Trophoblast cell (in vitro differentiated cells and primary cell): ENCODE data around the gene VENTX.

Experiments used
- DNase-seq, 2 donors: peaks; one replicate each; pipeline ENCODE4 v3.0.0-alpha.2; 2016
- H2AFZ ChIP-seq: 2 replicates; pipeline ENCODE4 v1.6.1; 2013; ENCODE audit warnings: low read length, moderate library complexity, mild to moderate bottlenecking; ENCODE audit not compliant: insufficient read depth, poor library complexity
- H2AK5ac ChIP-seq: 2 replicates; pipeline ENCODE4 v1.6.1; 2013; ENCODE audit warnings: mild to moderate bottlenecking, low read length
- H2BK120ac ChIP-seq: 2 replicates; pipeline ENCODE4 v1.6.1; 2013; ENCODE audit warnings: low read length, mild to moderate bottlenecking, moderate library complexity; ENCODE audit not compliant: insufficient read depth, poor library complexity
- H2BK12ac ChIP-seq: 2 replicates; pipeline ENCODE4 v1.6.1; 2013; ENCODE audit warnings: mild to moderate bottlenecking, low read length, moderate library complexity
- H2BK5ac ChIP-seq: 2 replicates; pipeline ENCODE4 v1.6.1; 2013; ENCODE audit warnings: low read length, low read depth, moderate library complexity, mild to moderate bottlenecking; ENCODE audit not compliant: poor library complexity
- H3K14ac ChIP-seq: 2 replicates; pipeline ENCODE4 v1.6.1; 2013; ENCODE audit warnings: mild to moderate bottlenecking, low read length
- H3K18ac ChIP-seq: 2 replicates; pipeline ENCODE4 v1.6.1; 2013; ENCODE audit warnings: mild to moderate bottlenecking, low read length
- H3K23ac ChIP-seq: 2 replicates; pipeline ENCODE4 v1.6.1; 2013; ENCODE audit warnings: low read length
- H3K27ac ChIP-seq: 2 replicates; pipeline ENCODE4 v1.5.1; 2013; ENCODE audit warnings: low read depth, mild to moderate bottlenecking, inconsistent platforms, low read length, moderate library complexity
- H3K27me3 ChIP-seq: 2 replicates; pipeline ENCODE4 v1.6.1; 2013; ENCODE audit warnings: inconsistent platforms, mild to moderate bottlenecking, low read length, moderate library complexity; ENCODE audit not compliant: insufficient read depth
- H3K36me3 ChIP-seq, 2 experiments: 1 replicate in 1 of 2; 2 replicates in 1 of 2; pipeline ENCODE4 v1.6.1; 2013; ENCODE audit warnings: low read length in 2 of 2, mild to moderate bottlenecking in 2 of 2, moderate library complexity in 1 of 2; ENCODE audit not compliant: insufficient read depth in 2 of 2, control insufficient read depth in 1 of 2
- H3K4ac ChIP-seq: 2 replicates; pipeline ENCODE4 v1.6.1; 2013; ENCODE audit warnings: low read depth, mild to moderate bottlenecking, low read length, moderate library complexity
- H3K4me1 ChIP-seq, 2 experiments: 1 replicate in 1 of 2; 2 replicates in 1 of 2; pipeline ENCODE4 v1.6.1; 2013; ENCODE audit warnings: low read length in 2 of 2, mild to moderate bottlenecking in 2 of 2, moderate library complexity in 1 of 2; ENCODE audit not compliant: insufficient read depth in 2 of 2, control insufficient read depth in 1 of 2
- H3K4me2 ChIP-seq: 2 replicates; pipeline ENCODE4 v1.6.1; 2013; ENCODE audit warnings: inconsistent platforms, mild to moderate bottlenecking, low read length, moderate library complexity
- H3K4me3 ChIP-seq: 2 replicates; pipeline ENCODE4 v1.5.1; 2013; ENCODE audit warnings: mild to moderate bottlenecking, low read depth, low read length, inconsistent platforms
- H3K79me1 ChIP-seq: one replicate; pipeline ENCODE4 v1.6.1; 2013; ENCODE audit warnings: low read length
- H3K79me2 ChIP-seq: 2 replicates; pipeline ENCODE4 v1.6.1; 2013; ENCODE audit warnings: low read length, mild to moderate bottlenecking; ENCODE audit not compliant: control insufficient read depth, insufficient read depth, poor library complexity
- H3K9ac ChIP-seq: 2 replicates; pipeline ENCODE4 v1.6.1; 2013; ENCODE audit warnings: mild to moderate bottlenecking, low read length
- H3K9me3 ChIP-seq: 2 replicates; pipeline ENCODE4 v1.6.1; 2013; ENCODE audit warnings: low read depth, mild to moderate bottlenecking, control low read depth, inconsistent platforms, low read length; ENCODE audit not compliant: insufficient read depth
- H4K12ac ChIP-seq: 2 replicates; pipeline ENCODE4 v1.6.1; 2013; ENCODE audit warnings: low read depth, mild to moderate bottlenecking, low read length, moderate library complexity
- H4K8ac ChIP-seq: 2 replicates; pipeline ENCODE4 v1.6.1; 2013; ENCODE audit warnings: low read depth, mild to moderate bottlenecking, low read length, moderate library complexity
- H4K91ac ChIP-seq: one replicate; pipeline ENCODE4 v1.6.1; 2013; ENCODE audit warnings: low read depth, mild to moderate bottlenecking, low read length, moderate library complexity
- WGBS: extraction: QIAGEN DNeasy Blood & Tissue Kit; methylation state at CpG from one replicate; pipeline ENCODE4 v1.1.7; 2013; ENCODE audit warnings: missing lambda C conversion rate; ENCODE audit not compliant: insufficient read length, insufficient coverage; ENCODE audit errors: extremely low coverage; 5-methylcytosine and 5-hydroxymethylcytosine counted together

VENTX gene

GRCh38 chr10:133270204-133270603, 32.5 kb downstream of the VENTX start:
- no CpG with 5 or more reads among the region's 20 CpGs for WGBS
- DNase-seq, result no peak
- no peak overlapping the region for H3K27ac ChIP-seq
- H2AK5ac ChIP-seq, result no peak overlapping the region
- no peak overlapping the region for H2BK12ac ChIP-seq
- no peak overlapping the region for H3K4ac ChIP-seq
- no peak overlapping the region for H3K9ac ChIP-seq
- H3K36me3 ChIP-seq, result peaks cover 10 to 19% of the 10 kb centered on the region in 2 experiments
- no peak overlapping the region for H2BK5ac ChIP-seq
- no peak overlapping the region for H3K14ac ChIP-seq
- no peak overlapping the region for H4K91ac ChIP-seq
- H2BK120ac ChIP-seq, result no peak overlapping the region
- H4K8ac ChIP-seq, result no peak overlapping the region
- no peaks in the 10 kb centered on the region for H3K79me2 ChIP-seq
- no peak overlapping the region for H3K18ac ChIP-seq
- no peaks in the 10 kb centered on the region for H3K27me3 ChIP-seq
- H4K12ac ChIP-seq, result no peak overlapping the region
- H3K23ac ChIP-seq, result no peak overlapping the region
- no peak overlapping the region for H3K4me3 ChIP-seq
- no peaks in the 10 kb centered on the region for H3K9me3 ChIP-seq
- H3K4me2 ChIP-seq, result no peak overlapping the region
- H2AFZ ChIP-seq, result no peak overlapping the region
- peaks cover 0 to 5% of the 10 kb centered on the region in 2 experiments for H3K4me1 ChIP-seq
- peaks cover 5% of the 10 kb centered on the region for H3K79me1 ChIP-seq

- no CpG with 5 or more reads among the region's 19 CpGs for WGBS
Observed at GRCh38 chr10:133270773-133271297, 33.2 kb downstream of the VENTX start.

GRCh38 chr10:133271521-133272300, 34.1 kb downstream of the VENTX start:
- Histone ChIP-seq H2BK5ac (no peak overlapping the region), H2BK120ac (no peak overlapping the region), H3K9me3 (no peaks in the 10 kb centered on the region), H4K8ac (no peak overlapping the region), H3K4me1 (peaks cover 10 to 12% of the 10 kb centered on the region in 2 experiments), H3K18ac (no peak overlapping the region), H3K23ac (no peak overlapping the region), H3K4ac (no peak overlapping the region), H3K9ac (no peak overlapping the region), H3K14ac (no peak overlapping the region), H3K27me3 (no peaks in the 10 kb centered on the region), H2BK12ac (no peak overlapping the region), H2AK5ac (no peak overlapping the region), H4K12ac (no peak overlapping the region), H3K4me3 (no peak overlapping the region), H3K27ac (no peak overlapping the region), H3K79me2 (no peaks in the 10 kb centered on the region), H3K4me2 (no peak overlapping the region), H3K36me3 (peaks cover 10 to 16% of the 10 kb centered on the region in 2 experiments), H2AFZ (no peak overlapping the region), H4K91ac (no peak overlapping the region), H3K79me1 (peaks cover 11% of the 10 kb centered on the region)
- DNase-seq, result no peak
- WGBS, result no CpG with 5 or more reads among the region's 35 CpGs

More at GRCh38 chr10:133270773-133271297, 33.2 kb downstream of the VENTX start:
- Histone ChIP-seq H3K9ac (no peak overlapping the region), H4K91ac (no peak overlapping the region), H3K4ac (no peak overlapping the region), H2BK12ac (no peak overlapping the region), H2AFZ (no peak overlapping the region), H4K12ac (no peak overlapping the region), H3K79me1 (peaks cover 5% of the 10 kb centered on the region), H2BK5ac (no peak overlapping the region), H2AK5ac (no peak overlapping the region), H3K23ac (no peak overlapping the region), H3K36me3 (peaks cover 10 to 19% of the 10 kb centered on the region in 2 experiments), H3K4me1 (peaks cover 2 to 5% of the 10 kb centered on the region in 2 experiments), H3K79me2 (no peaks in the 10 kb centered on the region), H3K14ac (no peak overlapping the region), H3K18ac (no peak overlapping the region), H3K27me3 (no peaks in the 10 kb centered on the region), H3K27ac (no peak overlapping the region), H4K8ac (no peak overlapping the region), H3K4me3 (no peak overlapping the region), H3K4me2 (no peak overlapping the region), H2BK120ac (no peak overlapping the region), H3K9me3 (no peaks in the 10 kb centered on the region)
- no peak for DNase-seq

GRCh38 chr10:133272301-133272963, 34.8 kb downstream of the VENTX start:
- H3K9ac ChIP-seq, result no peak overlapping the region
- H2AK5ac ChIP-seq, result no peak overlapping the region
- H3K27ac ChIP-seq, result no peak overlapping the region
- no peak overlapping the region for H2AFZ ChIP-seq
- no peak overlapping the region for H3K4ac ChIP-seq
- no peak overlapping the region for H3K18ac ChIP-seq
- no peaks in the 10 kb centered on the region for H3K27me3 ChIP-seq
- no peak overlapping the region for H4K8ac ChIP-seq
- H3K4me3 ChIP-seq, result no peak overlapping the region
- no peak overlapping the region for H3K4me2 ChIP-seq
- H3K14ac ChIP-seq, result no peak overlapping the region
- no peak overlapping the region for H2BK12ac ChIP-seq
- peaks cover 14% of the 10 kb centered on the region for H3K79me1 ChIP-seq
- no peak overlapping the region for H2BK120ac ChIP-seq
- no peaks in the 10 kb centered on the region for H3K9me3 ChIP-seq
- H4K91ac ChIP-seq, result no peak overlapping the region
- WGBS, result no CpG with 5 or more reads among the region's 29 CpGs
- H3K23ac ChIP-seq, result no peak overlapping the region
- peaks cover 3% of the 10 kb centered on the region for H3K79me2 ChIP-seq
- H2BK5ac ChIP-seq, result no peak overlapping the region
- no peak for DNase-seq
- no peak overlapping the region for H4K12ac ChIP-seq
- H3K4me1 ChIP-seq, result peaks cover 16 to 18% of the 10 kb centered on the region in 2 experiments
- H3K36me3 ChIP-seq, result peaks cover 10 to 14% of the 10 kb centered on the region in 2 experiments
